ENCODE results near the gene ALK.

GRCh38 chr2:29420999-29421782 lies 500.2 kb downstream of the ALK start:
- TF ChIP-seq NFIC (IDR thresholded peaks at IDR 0.05) (no peak), EP300 (IDR thresholded peaks at IDR 0.05; ENCODE audit: borderline replicate concordance) (no peak), RAD21 (IDR thresholded peaks at IDR 0.05; ENCODE audit: low read depth) (no peak), REST (IDR thresholded peaks at IDR 0.05; ENCODE audit: low read depth) (no peak), YY1 (IDR thresholded peaks at IDR 0.05; ENCODE audit: low read depth) (no peak), MAX (IDR thresholded peaks at IDR 0.05) (no peak), CEBPB (IDR thresholded peaks at IDR 0.05) (no peak)
- TF ChIP-seq, protein P1, sequence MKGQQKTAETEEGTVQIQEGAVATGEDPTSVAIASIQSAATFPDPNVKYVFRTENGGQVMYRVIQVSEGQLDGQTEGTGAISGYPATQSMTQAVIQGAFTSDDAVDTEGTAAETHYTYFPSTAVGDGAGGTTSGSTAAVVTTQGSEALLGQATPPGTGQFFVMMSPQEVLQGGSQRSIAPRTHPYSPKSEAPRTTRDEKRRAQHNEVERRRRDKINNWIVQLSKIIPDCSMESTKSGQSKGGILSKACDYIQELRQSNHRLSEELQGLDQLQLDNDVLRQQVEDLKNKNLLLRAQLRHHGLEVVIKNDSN (IDR thresholded peaks at IDR 0.05), result no peak

Data from Ishikawa (cell line).